HG02678 (cell line): ENCODE data around the gene ROR1.
"Not testable (repeated sequence)": the region's sequence is repeated elsewhere in the genome, so short reads cannot be mapped to it uniquely, and the experiment has no call there.

Experiments used
- ATAC-seq: cut with Tn5 transposase; IDR thresholded peaks from one replicate; pipeline ENCODE4 v1.9.1; 2021; ENCODE audit warnings: mild to moderate bottlenecking, moderate library complexity; ENCODE audit not compliant: unreplicated experiment

ROR1 gene

DNA sequence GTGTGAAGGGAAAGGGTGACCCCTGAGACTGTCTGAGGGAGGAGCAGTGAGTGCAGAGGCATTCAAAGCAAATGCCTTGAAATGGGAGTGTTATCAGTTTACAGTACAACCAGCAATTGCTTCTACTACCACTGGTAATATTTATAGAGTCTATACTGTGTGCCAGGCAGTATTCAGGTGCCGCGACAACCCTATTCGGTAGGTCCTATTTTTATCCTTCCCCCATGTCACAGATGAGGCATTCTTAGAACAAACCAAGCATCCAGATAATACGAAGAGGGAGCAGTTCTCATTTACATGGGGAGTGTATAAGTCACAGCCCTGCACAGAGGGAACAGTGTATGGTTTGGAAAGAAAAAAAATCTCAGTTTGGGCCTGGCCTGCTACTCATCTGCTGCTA is 18.3 kb downstream of the ROR1 start:
- ATAC-seq = no peak

DNA sequence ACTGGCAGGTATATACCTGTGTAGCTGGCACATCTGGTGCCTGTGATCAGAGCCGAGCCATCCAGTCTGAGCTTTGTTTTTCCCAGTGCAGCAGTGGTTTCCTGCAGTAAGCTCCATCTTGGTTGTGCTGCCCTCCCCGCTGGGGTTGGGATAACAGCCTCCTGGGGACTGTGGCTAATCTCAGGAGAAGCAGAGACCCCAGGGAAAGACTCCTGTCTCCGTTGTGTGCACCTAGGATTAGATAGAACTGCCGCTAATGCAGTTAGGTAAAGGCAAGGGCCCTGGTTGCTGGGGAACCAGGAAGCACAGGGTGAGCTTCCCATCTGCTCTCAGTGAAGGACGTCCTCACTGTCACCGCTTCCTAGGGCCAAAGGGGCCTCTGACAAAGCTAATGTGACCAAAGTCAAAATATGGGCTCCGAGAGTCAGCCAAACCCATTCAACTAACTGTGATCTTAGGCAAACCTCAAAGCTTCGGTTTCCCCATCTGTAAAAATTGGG is 20.0 kb downstream of the ROR1 start:
- no peak for ATAC-seq

DNA sequence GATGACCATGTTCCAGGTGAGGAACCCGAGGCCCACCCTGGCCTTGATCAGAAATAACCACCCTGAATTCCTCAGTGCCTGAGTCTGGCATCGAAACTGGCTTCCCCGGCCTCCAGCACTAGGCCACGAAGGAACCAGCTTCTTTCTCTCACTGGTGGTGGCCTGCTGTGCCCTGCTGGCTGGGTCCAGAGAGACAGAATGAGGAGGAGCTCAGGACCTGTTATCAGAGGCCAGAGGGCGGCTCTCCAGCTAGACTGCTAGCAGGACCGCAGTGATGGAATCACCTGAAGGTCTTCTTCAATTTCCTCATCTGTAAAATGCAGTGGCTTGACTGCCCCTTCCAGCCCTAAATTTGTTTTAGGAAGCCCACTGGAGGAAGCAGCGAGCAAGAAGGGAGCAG is 20.5 kb downstream of the ROR1 start:
- ATAC-seq = no peak

DNA sequence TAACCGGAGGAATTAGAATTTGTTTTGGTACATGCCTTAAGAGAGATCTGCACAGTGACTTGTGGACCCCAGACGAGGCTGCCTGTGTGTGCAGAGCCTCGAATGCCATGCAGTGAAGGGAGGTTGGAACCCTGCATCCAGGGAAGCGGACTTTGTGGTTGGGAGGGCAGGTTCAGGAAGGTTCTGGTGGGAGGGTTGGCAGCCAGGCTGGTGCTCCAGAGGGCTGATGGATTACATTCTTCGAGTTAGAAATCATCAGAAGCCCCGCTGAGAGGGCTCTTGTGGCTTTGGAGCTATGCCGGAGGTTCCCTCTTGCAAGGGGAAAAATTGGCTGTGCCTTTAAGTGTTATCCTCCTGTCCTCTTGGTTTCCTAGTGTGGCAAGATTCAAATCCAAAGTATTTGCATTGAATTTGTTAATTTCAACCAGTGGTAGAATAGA is 21.1 kb downstream of the ROR1 start:
- ATAC-seq = no peak

DNA sequence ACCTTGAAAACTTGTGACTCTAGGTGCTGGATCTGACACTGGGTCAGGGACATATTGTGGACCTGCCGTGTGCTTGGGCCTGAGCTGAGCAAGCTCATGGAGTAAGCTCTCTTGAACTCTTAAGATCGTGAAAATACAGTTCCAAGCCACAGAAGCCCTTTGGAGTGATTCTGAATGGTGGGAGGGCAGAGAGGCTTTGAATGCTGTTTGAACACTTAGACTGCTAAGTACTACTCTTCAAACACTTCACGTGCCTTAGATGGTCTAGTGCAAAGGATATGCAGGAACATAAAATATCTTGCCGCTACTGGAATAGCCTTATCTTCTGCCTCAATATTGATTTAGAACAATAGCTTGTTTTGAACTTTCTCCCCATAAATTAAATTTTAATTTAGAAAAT is 21.6 kb downstream of the ROR1 start:
- ATAC-seq = no peak

DNA sequence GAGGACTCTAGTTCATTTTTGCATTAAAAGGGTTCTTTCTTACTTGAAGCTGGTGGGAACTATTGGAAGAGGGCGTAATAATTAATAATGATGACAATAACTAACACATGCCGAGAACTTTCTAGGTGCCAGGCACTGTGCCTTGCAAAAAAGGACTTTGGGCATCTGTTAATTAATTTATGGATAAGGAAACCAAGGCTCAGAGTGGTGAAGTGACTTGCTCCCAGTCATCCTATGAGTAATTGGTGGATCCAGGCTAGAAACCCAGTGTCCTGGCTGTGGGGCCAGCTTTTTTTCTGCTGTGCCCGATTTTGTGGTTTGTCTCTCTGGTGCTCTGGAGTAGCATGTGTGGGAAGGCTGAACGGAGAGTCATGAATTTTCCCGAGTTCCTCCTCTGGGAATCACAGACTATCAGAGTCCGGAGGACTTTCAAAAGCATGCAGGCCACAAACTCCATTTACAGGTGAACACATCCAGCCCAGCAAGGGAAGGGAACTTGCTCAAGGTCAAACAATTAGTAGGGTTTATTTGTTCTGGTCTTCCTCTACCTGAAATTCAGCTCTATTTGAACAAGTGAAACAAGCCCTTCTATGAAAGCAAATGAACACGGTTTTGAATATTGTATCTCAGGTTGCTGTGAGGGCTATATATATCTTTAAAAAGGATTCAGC is 23.4 kb downstream of the ROR1 start:
- no peak for ATAC-seq

DNA sequence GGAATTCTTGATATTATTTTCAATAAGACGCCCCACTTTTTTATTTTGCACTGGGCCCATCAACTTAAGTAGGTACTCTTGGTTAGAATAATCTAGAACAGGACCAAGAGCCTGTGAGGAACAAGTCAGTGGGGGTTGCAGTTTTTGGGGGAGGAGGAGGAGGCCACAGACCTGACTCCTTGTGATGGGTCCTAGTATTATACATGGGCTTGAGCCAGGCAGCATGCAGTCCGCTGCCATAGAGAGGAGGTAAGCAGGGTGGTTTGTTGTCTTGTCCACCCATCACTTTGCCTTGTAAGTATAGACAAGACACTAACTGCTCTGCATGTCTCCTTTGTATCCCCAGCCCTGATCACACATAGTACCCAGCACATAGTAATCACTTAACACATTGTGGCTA is 24.5 kb downstream of the ROR1 start:
- no peak for ATAC-seq

DNA sequence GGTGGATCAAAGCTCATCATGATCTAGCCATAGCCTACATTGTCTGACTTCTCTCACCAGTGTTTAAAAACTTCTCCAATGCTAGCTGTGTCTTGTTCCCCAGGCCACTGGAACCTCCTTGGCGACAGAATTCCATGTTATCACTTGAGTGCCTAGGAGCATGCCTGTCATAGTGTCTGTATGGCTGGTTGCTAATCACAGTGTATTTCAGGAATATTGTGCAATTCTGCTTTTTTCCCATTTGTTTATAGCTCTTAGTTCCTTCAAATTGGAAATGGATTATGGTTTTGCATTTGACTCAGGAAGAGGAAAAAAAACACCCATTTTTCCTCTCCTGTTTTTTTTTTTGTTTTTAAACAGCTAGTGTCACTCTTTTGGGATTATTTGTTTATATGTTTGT is 25.5 kb downstream of the ROR1 start:
- ATAC-seq = no peak

DNA sequence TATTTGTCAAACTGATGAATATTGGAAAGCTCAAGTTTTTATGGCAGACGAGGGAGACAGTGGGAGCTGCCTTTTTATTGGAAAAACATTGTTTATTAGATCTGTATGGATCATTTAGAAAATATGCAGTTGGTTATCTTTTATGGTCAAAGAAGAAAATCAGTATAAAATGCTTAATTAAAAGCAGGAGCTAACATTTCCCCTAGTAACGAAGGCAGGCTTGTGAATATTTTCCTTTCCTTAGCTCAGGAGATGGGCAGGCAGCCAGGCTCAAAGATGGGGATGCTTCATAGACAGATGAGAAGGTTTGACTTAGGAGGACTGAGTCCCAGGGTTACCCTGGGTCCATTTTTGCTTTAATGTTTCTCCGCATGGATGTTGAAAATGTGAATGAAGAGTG is 26.0 kb downstream of the ROR1 start:
- no peak for ATAC-seq

DNA sequence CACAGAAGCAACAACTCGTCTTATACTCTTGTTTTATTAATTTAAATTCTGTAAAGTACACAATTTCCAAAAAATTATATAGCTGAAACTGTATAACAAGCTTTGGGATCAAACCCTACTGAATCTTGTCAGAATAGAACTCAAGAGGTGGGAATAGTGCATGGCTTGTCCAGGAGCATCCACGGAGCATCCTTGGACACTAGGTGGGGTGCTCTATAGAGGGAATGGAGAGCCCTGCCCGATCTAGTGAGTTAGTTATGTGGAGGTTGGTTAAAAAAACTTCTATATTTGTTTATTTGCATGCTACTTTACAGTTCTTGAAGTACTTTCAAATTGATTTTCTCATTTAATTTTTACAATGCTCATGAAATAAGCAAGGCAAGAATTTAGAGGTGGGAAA is 28.3 kb downstream of the ROR1 start:
- ATAC-seq = no peak

DNA sequence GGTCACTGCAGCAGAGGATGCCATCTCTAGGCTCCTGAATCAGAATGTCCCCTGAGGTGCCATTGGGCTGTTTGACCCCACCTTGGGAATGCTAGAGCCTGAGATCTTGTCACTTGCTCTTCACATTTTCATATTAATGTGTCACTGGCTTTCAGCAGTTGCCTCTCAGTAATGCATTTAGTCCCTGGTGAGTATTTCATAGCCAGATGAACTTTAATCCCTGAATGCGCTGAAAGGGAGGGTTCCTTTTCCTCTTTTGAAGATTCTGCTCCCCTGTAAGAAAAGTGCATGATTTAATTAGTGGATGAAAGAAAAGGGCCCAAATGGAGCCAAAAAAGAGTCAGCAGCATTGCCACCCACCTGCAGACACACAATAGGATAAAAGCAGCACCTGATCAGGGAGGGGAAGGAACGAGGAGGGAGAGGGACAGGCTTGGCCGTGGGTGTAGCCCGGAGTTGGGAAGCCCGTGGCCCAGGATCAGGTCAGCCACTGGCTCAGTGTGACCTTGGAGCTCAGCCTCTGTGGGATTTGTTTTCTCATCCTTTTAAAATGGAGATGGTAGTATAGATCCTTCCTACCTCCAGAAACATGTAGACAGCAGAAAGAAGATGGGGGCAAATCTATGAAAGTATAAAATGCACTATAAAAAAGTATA is 31.1 kb downstream of the ROR1 start:
- ATAC-seq = no peak

DNA sequence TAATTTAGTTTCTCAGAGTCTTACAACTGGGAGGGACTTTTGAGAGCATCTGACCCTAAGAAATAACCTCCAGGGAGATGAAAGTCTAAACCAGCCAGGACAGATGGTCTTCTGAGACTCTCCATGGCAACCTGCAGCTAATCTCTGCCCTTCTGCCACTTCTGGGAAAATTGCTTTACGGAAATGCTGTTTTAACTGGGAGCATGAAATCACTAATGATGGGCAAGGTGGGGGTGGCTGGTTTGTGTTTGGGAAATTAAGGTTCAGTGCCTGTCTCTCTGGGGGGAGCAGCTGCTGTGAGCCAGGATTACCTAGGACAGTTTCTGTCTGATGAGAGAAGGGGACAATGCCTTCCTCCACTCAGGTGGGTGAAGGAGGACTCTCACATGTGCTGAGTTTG is 33.2 kb downstream of the ROR1 start:
- no peak for ATAC-seq

DNA sequence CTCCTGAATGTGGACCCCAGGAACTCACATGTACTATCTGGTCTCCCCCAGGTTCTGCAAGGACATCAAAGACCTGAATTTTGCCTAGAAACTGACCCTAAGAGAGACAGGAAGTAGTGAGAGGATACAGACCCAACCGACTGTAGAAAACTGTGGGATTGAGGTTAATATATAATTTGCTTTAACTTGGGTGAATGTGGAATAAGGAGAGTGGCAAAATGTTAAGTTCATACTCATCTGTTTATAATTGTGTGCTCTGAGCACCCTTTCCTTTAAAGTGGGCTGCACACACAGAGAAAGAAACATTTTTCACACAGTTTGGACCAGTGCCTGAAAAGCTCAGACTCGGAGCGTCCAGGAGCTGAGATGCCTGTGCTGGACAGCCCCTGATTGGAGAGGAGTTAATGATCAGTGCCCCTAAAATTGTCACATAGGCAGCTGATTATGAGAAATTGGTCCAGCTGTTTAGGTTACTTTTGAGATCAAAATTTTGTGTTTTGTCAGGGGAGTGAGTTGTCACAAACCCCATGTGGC is 37.2 kb downstream of the ROR1 start:
- no peak for ATAC-seq

DNA sequence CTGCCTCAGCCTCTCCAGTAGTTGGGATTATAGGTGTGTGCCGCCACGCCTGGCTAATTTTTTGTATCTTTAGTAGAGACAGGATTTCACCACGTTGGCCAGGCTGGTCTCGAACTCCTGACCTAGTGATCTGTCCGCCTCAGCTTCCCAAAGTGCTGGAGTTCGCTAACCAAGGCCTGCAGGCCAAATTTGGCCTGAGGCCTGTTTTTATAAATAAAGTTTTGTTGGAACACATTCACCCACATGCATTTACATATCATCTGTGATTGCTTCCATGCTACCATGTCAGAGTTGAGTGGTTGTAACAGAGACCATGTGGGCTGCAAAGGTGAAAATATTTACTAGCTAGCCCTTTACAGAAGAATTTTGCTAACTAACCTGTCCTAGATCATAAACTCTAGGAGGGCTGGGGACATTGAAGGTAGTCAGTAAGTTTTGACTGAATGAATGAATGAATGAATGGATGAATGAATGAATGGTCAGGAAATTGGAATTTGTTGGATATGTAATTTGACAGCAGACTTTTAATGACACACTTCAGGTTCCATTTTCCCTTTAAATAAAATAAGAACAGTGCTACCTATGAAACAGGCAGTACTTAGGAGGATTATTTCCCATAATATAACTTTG is 38.4 kb downstream of the ROR1 start:
- ATAC-seq = no peak

DNA sequence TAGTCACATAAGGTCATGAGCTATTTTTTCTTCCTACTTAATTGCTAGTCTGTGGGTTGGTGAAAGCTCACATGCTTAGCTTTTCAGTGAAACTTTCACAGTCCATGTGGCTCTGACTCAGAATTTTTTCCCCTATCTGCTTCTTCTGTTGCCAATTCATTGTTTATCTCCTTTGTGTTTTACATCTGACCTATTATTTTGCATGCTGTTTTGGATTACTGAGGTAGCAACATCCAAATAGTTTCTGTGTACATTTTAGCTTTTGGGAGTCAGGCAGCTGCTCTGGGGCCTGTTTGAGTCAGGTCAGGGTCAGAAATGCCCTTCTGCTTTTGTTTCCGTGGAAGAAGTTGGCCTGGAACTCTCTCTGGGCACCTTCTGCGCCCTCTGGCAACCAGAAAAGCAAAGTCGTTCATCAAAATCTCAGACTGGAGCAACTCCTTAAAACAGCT is 40.0 kb downstream of the ROR1 start:
- ATAC-seq = no peak

DNA sequence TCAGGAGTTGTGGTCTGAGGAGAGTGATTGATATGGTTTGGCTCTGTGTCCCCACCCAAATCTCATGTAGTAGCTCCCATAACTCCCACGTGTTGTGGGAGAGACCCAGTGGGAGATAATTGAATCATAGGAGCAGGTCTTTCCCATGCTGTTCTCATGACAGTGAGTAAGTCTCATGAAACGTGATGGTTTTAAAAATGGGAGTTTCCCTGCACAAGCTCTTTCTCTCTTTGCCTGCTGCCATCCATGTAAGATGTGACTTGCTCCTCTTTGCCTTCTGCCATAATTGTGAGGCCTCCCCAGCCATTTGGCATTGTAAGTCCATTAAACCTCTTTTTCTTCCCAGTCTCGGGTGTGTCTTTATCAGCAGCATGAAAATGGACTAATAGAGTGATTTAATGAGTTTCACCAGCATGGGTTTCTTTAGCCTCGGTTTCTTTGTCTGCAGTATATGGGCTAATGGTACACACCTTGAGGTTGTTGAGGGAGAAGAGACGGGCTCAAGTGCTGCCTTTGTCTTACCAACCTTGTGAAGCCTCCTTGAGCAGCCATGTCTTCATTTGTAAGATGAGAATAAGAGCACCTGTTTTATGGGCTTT is 42.5 kb downstream of the ROR1 start:
- not testable (repeated sequence) for ATAC-seq

DNA sequence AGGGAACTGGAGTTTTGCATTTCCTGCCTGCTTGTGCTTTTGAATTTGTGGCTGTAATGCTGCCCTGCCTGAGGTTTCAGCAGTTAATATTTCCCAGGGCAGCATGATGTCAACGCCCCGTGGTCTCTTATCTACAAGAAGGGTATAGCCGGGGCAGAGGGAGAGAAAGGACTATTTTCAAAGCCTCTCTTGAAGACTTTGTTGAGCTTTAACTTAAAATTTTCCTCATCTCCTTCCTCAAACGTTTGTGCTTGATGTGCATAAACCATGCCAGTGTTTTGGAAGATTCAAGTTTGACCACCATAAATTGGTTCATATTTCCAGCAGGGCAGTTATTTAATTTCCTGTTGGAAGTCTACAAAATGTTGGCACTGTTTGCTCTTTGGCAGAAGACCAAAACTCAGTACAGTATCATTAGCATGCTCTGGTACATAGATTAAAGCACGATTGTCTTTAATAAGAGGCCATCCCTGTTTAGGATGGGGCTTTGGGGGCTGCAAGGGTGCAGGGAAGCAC is 43.4 kb downstream of the ROR1 start:
- ATAC-seq = no peak

DNA sequence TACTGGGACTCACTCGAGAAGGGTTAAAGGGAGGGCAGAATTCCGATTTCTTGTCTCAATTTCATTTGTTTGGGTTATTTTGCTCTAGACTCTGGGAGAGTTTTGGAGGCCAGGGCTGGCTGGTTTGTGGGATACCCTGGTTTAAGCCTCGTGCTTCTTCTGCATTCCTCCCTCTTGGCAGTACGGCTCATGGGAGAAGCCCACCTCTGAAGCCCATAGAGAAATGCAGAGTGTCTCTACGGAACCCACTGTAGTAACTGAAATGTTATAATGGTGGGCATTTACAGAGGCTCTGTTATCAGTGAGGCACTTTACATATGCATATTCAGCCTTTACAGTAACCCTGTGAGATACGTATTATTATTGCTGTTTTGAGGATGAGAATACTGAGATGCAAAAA is 43.9 kb downstream of the ROR1 start:
- ATAC-seq = no peak

DNA sequence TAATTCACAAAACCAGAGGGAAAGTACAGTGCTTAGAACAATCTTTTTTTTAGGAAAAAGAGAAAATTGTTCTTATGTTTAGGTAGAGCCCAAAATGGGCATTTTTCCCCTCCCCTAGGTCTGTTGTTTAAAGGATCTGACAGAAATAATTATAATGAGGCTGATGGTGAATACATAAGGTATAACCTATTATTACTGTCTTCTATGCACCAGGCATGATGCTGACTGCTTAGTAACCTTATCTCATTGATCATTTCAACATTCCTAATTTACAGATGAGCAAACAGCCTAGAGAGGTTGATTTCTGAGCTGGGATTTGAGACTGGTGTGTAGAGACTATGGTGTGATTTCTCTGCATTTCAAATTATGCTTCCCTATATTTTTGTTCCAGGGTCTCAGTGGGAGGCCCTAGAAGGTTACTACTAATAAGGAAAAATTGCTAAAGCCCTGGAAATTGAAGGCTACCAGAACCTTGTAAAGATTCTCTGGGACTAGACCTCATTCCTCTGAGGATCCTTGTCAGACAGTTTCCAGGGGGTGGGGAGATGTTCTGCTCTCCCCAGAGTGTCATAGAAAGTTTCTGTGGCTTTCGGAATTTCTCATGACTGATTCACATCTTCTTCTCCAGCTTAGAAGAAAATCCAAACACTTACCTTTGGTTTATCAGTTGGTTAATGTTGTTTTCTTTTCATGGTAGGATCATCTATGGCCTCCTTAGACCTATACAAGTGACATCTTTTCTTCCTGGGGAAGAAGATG is 44.9 kb downstream of the ROR1 start:
- ATAC-seq = no peak

DNA sequence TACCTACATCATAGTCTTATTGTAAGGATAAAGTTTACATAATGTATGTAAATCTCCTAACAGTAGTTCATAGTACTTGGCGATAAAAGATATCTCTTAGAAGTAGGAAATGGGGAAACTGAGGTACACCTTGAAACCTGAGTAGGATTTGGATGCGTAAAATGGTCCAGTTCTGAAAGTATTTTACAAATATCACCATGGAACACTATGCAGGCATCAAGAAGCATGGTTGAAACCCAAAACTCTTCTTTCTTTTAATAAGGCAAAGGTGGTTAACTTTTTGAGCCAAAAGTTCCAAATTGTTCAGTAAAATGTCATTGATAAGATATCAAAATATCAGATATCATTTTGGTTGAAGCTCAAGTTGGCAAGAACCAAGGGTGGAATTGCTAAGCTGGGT is 46.0 kb downstream of the ROR1 start:
- no peak for ATAC-seq
